Measurements from ENCODE around the gene HIBCH. TPM values are rescaled to one million over a fixed set of nuclear protein-coding genes. Genes with fewer than 3 reads are reported as not detected.

The HIBCH gene
- total and polyA plus RNA-seq, 2 experiments from 2014 or later: 25.7 to 42.3 TPM

DNA sequence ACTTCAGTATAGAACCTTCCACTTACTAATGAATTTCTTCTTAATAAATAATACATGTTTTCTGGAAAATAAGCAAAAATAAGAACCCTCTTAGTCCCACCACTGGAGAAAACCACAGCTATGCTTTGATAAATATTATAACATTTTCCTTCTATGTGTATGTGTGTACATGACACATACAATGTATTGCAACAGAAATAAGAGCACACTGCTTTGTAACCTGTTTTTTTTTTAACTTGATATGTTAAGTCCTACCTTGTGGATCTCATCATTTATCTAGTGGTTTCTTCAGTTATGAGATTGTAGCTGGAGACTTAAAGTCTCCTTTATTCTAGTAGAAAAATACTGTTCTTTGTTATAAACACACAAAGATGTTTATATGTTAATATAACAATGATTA lies 40.9 kb upstream of the HIBCH start:
- Mint-ChIP-seq H3K9me3 (no peaks in the 10 kb centered on the region), H3K4me1 (peaks cover 13% of the 10 kb centered on the region), H3K27me3 (ENCODE audit: insufficient read depth, low read depth, poor library complexity) (peaks cover 1% of the 10 kb centered on the region), H3K27ac (no peak overlapping the region), H3K36me3 (ENCODE audit: low read depth) (no peaks in the 10 kb centered on the region), H3K4me3 (no peak overlapping the region)
- Histone ChIP-seq H3K4me3 (no peak overlapping the region), H3K79me2 (replicated peaks; ENCODE audit: insufficient read depth) (no peaks in the 10 kb centered on the region), H3K4me1 (ENCODE audit: insufficient read depth) (no peaks in the 10 kb centered on the region), H3K4me2 (no peak overlapping the region), H3K36me3 (ENCODE audit: insufficient read depth) (no peaks in the 10 kb centered on the region), H3K27ac (ENCODE audit: low read depth) (no peak overlapping the region), H3K27me3 (ENCODE audit: insufficient read depth) (no peaks in the 10 kb centered on the region), H3K9me2 (ENCODE audit: insufficient read depth) (no peaks in the 10 kb centered on the region), H4K20me1 (replicated peaks; ENCODE audit: insufficient read depth) (no peaks in the 10 kb centered on the region), H3F3A (replicated peaks; ENCODE audit: low read depth) (no peaks in the 10 kb centered on the region), H2AFZ (no peak overlapping the region)
- no peak for DNase-seq (ENCODE audit: low spot score)
- no peak for ATAC-seq
- TF ChIP-seq, protein P1, sequence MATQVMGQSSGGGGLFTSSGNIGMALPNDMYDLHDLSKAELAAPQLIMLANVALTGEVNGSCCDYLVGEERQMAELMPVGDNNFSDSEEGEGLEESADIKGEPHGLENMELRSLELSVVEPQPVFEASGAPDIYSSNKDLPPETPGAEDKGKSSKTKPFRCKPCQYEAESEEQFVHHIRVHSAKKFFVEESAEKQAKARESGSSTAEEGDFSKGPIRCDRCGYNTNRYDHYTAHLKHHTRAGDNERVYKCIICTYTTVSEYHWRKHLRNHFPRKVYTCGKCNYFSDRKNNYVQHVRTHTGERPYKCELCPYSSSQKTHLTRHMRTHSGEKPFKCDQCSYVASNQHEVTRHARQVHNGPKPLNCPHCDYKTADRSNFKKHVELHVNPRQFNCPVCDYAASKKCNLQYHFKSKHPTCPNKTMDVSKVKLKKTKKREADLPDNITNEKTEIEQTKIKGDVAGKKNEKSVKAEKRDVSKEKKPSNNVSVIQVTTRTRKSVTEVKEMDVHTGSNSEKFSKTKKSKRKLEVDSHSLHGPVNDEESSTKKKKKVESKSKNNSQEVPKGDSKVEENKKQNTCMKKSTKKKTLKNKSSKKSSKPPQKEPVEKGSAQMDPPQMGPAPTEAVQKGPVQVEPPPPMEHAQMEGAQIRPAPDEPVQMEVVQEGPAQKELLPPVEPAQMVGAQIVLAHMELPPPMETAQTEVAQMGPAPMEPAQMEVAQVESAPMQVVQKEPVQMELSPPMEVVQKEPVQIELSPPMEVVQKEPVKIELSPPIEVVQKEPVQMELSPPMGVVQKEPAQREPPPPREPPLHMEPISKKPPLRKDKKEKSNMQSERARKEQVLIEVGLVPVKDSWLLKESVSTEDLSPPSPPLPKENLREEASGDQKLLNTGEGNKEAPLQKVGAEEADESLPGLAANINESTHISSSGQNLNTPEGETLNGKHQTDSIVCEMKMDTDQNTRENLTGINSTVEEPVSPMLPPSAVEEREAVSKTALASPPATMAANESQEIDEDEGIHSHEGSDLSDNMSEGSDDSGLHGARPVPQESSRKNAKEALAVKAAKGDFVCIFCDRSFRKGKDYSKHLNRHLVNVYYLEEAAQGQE (IDR thresholded peaks at IDR 0.05; ENCODE audit: unreplicated experiment): no peak
- TF ChIP-seq NANOG (IDR thresholded peaks at IDR 0.05; ENCODE audit: borderline replicate concordance) (no peak), STAT1 (IDR thresholded peaks at IDR 0.05; ENCODE audit: unreplicated experiment) (no peak), JUNB (IDR thresholded peaks at IDR 0.05; ENCODE audit: unreplicated experiment) (no peak), ZNF114 (CRISPR knock-in tag; IDR thresholded peaks at IDR 0.05) (no peak), CREB1 (CRISPR knock-in tag; IDR thresholded peaks at IDR 0.05; ENCODE audit: low read depth) (no peak), EZH2 (IDR thresholded peaks at IDR 0.05; ENCODE audit: low read depth, unreplicated experiment) (no peak), POLR2AphosphoS5 (IDR thresholded peaks at IDR 0.05; ENCODE audit: low read depth) (no peak), ZNF331 (CRISPR knock-in tag; IDR thresholded peaks at IDR 0.05; ENCODE audit: low read depth) (no peak), EZH2phosphoT487 (IDR thresholded peaks at IDR 0.05; ENCODE audit: unreplicated experiment) (no peak)
- TF ChIP-seq, protein P2, sequence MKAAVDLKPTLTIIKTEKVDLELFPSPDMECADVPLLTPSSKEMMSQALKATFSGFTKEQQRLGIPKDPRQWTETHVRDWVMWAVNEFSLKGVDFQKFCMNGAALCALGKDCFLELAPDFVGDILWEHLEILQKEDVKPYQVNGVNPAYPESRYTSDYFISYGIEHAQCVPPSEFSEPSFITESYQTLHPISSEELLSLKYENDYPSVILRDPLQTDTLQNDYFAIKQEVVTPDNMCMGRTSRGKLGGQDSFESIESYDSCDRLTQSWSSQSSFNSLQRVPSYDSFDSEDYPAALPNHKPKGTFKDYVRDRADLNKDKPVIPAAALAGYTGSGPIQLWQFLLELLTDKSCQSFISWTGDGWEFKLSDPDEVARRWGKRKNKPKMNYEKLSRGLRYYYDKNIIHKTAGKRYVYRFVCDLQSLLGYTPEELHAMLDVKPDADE (IDR thresholded peaks at IDR 0.05): no peak
- TF ChIP-seq, protein P3, sequence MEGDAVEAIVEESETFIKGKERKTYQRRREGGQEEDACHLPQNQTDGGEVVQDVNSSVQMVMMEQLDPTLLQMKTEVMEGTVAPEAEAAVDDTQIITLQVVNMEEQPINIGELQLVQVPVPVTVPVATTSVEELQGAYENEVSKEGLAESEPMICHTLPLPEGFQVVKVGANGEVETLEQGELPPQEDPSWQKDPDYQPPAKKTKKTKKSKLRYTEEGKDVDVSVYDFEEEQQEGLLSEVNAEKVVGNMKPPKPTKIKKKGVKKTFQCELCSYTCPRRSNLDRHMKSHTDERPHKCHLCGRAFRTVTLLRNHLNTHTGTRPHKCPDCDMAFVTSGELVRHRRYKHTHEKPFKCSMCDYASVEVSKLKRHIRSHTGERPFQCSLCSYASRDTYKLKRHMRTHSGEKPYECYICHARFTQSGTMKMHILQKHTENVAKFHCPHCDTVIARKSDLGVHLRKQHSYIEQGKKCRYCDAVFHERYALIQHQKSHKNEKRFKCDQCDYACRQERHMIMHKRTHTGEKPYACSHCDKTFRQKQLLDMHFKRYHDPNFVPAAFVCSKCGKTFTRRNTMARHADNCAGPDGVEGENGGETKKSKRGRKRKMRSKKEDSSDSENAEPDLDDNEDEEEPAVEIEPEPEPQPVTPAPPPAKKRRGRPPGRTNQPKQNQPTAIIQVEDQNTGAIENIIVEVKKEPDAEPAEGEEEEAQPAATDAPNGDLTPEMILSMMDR (conservative IDR thresholded peaks at IDR 0.05; ENCODE audit: low read depth in 2 of 2): no peak
- TF ChIP-seq, protein P4, sequence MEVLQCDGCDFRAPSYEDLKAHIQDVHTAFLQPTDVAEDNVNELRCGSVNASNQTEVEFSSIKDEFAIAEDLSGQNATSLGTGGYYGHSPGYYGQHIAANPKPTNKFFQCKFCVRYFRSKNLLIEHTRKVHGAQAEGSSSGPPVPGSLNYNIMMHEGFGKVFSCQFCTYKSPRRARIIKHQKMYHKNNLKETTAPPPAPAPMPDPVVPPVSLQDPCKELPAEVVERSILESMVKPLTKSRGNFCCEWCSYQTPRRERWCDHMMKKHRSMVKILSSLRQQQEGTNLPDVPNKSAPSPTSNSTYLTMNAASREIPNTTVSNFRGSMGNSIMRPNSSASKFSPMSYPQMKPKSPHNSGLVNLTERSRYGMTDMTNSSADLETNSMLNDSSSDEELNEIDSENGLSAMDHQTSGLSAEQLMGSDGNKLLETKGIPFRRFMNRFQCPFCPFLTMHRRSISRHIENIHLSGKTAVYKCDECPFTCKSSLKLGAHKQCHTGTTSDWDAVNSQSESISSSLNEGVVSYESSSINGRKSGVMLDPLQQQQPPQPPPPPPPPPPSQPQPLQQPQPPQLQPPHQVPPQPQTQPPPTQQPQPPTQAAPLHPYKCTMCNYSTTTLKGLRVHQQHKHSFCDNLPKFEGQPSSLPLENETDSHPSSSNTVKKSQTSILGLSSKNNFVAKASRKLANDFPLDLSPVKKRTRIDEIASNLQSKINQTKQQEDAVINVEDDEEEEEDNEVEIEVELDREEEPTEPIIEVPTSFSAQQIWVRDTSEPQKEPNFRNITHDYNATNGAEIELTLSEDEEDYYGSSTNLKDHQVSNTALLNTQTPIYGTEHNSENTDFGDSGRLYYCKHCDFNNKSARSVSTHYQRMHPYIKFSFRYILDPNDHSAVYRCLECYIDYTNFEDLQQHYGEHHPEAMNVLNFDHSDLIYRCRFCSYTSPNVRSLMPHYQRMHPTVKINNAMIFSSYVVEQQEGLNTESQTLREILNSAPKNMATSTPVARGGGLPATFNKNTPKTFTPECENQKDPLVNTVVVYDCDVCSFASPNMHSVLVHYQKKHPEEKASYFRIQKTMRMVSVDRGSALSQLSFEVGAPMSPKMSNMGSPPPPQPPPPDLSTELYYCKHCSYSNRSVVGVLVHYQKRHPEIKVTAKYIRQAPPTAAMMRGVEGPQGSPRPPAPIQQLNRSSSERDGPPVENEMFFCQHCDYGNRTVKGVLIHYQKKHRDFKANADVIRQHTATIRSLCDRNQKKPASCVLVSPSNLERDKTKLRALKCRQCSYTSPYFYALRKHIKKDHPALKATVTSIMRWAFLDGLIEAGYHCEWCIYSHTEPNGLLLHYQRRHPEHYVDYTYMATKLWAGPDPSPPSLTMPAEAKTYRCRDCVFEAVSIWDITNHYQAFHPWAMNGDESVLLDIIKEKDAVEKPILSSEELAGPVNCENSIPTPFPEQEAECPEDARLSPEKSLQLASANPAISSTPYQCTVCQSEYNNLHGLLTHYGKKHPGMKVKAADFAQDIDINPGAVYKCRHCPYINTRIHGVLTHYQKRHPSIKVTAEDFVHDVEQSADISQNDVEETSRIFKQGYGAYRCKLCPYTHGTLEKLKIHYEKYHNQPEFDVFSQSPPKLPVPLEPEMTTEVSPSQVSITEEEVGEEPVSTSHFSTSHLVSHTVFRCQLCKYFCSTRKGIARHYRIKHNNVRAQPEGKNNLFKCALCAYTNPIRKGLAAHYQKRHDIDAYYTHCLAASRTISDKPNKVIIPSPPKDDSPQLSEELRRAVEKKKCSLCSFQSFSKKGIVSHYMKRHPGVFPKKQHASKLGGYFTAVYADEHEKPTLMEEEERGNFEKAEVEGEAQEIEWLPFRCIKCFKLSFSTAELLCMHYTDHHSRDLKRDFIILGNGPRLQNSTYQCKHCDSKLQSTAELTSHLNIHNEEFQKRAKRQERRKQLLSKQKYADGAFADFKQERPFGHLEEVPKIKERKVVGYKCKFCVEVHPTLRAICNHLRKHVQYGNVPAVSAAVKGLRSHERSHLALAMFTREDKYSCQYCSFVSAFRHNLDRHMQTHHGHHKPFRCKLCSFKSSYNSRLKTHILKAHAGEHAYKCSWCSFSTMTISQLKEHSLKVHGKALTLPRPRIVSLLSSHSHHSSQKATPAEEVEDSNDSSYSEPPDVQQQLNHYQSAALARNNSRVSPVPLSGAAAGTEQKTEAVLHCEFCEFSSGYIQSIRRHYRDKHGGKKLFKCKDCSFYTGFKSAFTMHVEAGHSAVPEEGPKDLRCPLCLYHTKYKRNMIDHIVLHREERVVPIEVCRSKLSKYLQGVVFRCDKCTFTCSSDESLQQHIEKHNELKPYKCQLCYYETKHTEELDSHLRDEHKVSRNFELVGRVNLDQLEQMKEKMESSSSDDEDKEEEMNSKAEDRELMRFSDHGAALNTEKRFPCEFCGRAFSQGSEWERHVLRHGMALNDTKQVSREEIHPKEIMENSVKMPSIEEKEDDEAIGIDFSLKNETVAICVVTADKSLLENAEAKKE (CRISPR knock-in tag; IDR thresholded peaks at IDR 0.05): no peak
